Measurements from ENCODE around the gene THOC6. TPM values are rescaled to one million over a fixed set of nuclear protein-coding genes. Genes with fewer than 3 reads are reported as not detected.
"Not testable (repeated sequence)": the region's sequence is repeated elsewhere in the genome, so short reads cannot be mapped to it uniquely, and the experiment has no call there.

Gene THOC6
- total and polyA plus RNA-seq, 12 donors, result 9.0 to 107 (median 18.7) TPM

DNA sequence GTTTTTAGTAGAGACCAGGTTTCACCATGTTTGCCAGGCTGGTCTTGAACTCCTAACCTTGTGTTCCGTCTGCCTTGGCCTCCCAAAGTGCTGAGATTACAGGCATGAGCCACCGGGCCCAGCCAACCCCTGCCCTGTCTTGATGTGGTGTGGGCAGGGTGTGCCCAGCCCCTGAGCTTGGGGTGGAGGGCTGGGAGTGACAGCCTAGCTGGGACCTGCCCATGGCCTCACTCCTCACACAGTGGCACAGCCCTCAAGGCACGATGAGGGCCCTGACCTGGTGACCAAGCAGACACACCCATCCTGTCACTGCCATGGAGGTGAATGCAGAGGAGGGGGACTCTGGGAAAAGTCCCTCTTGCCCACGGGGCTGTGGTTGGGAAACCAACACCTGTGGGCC lies 44.7 kb downstream of the THOC6 start:
- Histone ChIP-seq H3K4me3 (no peak overlapping the region), H3K36me3 (replicated peaks in 1 of 2) (no peaks in the 10 kb centered on the region), H3K27me3 (no peaks in the 10 kb centered on the region), H3K27ac (no peak overlapping the region), H3K9me3 (replicated peaks in 1 of 3) (no peaks in the 10 kb centered on the region), H3K4me1 (replicated peaks in 1 of 2) (peaks cover 0 to 12% of the 10 kb centered on the region in 2 donors)
- no peak for TF ChIP-seq POLR2A (IDR thresholded peaks at IDR 0.05)
- TF ChIP-seq, protein P1, sequence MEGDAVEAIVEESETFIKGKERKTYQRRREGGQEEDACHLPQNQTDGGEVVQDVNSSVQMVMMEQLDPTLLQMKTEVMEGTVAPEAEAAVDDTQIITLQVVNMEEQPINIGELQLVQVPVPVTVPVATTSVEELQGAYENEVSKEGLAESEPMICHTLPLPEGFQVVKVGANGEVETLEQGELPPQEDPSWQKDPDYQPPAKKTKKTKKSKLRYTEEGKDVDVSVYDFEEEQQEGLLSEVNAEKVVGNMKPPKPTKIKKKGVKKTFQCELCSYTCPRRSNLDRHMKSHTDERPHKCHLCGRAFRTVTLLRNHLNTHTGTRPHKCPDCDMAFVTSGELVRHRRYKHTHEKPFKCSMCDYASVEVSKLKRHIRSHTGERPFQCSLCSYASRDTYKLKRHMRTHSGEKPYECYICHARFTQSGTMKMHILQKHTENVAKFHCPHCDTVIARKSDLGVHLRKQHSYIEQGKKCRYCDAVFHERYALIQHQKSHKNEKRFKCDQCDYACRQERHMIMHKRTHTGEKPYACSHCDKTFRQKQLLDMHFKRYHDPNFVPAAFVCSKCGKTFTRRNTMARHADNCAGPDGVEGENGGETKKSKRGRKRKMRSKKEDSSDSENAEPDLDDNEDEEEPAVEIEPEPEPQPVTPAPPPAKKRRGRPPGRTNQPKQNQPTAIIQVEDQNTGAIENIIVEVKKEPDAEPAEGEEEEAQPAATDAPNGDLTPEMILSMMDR (IDR thresholded peaks at IDR 0.05), result no peak
- intact Hi-C loops (cut with DNase I), result no loop called here
- 62 to 72% (median 63%) methylated on average over 2 to 4 of the region's 4 CpGs for WGBS, 4 donors
- no peak for DNase-seq

DNA sequence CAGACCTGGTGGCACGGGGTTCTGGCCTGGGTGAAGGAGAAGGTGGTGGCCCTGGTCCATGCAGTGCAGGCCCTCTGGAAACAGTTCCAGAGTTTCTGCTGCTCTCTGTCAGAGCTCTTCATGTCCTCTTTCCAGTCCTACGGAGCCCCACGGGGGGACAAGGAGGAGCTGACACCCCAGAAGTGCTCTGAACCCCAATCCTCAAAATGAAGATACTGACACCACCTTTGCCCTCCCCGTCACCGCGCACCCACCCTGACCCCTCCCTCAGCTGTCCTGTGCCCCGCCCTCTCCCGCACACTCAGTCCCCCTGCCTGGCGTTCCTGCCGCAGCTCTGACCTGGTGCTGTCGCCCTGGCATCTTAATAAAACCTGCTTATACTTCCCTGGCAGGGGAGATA lies 45.3 kb downstream of the THOC6 start:
- H3K27me3 ChIP-seq; DNase-seq; H3K9me3 ChIP-seq (replicated peaks in 1 of 3); H3K27ac ChIP-seq; intact Hi-C loops (cut with DNase I); H3K4me3 ChIP-seq; H3K36me3 ChIP-seq (replicated peaks in 1 of 2): not testable (repeated sequence)
- WGBS, 4 donors, result 85 to 90% (median 88%) methylated on average over 8 to 10 of the region's 11 CpGs
- peaks cover 0 to 12% of the 10 kb centered on the region in 2 donors for H3K4me1 ChIP-seq (replicated peaks in 1 of 2)

DNA sequence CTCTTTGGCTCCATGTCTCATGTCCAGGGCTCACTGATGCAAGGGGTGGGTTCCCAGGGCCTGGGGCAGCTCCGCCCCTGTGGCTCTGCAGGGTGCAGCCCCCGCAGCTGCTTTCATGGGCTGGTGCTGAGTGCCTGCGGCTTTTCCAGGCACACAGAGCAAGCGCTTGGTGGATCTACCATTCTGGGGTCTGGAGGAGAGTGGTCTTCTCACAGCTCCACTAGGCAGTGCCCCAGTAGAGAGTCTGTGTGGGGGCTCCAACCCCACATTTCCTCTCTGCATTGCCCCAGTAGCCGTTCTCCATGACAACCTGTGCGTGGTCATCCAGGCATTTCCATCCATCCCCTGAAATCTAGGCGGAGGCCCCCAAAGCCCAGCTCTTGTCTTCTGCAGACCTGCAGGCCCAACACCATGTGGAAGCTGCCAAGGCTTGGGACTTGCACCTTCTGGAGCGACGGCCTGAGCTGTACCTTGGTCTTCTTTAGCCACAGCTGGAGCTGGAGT lies 46.8 kb downstream of the THOC6 start:
- H3K4me3 ChIP-seq, result no peak overlapping the region
- H3K4me1 ChIP-seq (replicated peaks in 1 of 2), result peaks cover 0 to 1% of the 10 kb centered on the region in 2 donors
- no peak overlapping the region for H3K27ac ChIP-seq
- intact Hi-C loops (cut with DNase I), result loop anchor here in 1 of 2 donors (10.0 kb wide), 1 partner anchor 266 kb away; no protein-coding TSS in a partner anchor
- DNase-seq, result no peak
- H3K27me3 ChIP-seq, result no peaks in the 10 kb centered on the region
- TF ChIP-seq, protein P1 (IDR thresholded peaks at IDR 0.05), result no peak
- no peak for TF ChIP-seq POLR2A (IDR thresholded peaks at IDR 0.05)
- 80 to 94% (median 91%) methylated on average over 5 to 9 of the region's 9 CpGs for WGBS, 4 donors
- no peaks in the 10 kb centered on the region for H3K9me3 ChIP-seq (replicated peaks in 1 of 3)
- no peaks in the 10 kb centered on the region for H3K36me3 ChIP-seq (replicated peaks in 1 of 2)

DNA sequence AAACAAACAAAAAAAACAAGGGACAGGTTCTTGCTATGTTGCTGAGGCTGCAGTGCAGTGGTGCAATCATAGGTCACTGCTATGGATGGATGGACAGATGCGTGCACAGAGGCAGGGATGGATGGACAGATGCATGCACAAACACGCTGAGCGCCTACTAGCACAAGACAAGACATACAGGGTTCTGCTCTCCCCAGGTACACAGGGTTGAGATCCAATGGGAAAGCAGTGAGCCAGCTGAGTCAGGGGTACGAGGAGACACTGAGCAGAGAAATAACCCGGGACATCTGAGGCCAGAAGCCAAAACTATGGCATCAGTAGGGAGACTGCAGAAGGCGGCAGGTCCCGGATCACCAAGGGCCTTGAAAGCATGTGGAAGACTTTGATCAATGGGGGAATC lies 47.8 kb downstream of the THOC6 start:
- TF ChIP-seq POLR2A (IDR thresholded peaks at IDR 0.05), result no peak
- TF ChIP-seq, protein P1 (IDR thresholded peaks at IDR 0.05), result no peak
- intact Hi-C loops (cut with DNase I), result loop anchor here in 1 of 2 donors (10.0 kb wide), 1 partner anchor 267 kb away; no protein-coding TSS in a partner anchor

DNA sequence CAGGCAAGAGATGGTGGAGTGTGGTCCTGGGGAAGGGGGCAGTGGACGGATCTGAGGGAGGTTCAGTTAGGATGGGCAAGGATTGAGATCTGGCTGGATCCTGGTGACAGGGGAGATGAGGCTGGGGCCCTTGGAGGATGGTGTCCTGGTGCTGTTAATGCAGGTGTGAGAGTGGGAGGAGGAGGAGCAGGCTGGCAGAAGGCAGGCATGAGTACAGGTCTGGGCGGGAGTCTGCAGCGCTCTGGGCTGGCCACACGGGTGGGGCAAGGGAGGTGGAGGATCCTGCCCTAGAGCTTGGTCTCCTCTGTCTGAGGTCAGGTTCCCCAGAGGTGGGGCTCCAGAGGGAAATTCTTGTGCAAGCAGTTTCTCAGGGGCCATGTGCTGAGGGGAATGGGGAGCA lies 48.3 kb downstream of the THOC6 start:
- not testable (repeated sequence) for DNase-seq
- intact Hi-C loops (cut with DNase I), result loop anchor here in 1 of 2 donors (10.0 kb wide), 1 partner anchor 267 kb away; no protein-coding TSS in a partner anchor
- 60 to 85% (median 71%) methylated on average over 3 to 4 of the region's 4 CpGs for WGBS, 4 donors

More for the DNA sequence above, 47.8 kb downstream of the THOC6 start:
- DNase-seq, result no peak
- Histone ChIP-seq H3K27me3 (no peaks in the 10 kb centered on the region), H3K4me1 (replicated peaks in 1 of 2) (no peaks in the 10 kb centered on the region), H3K27ac (no peak overlapping the region), H3K9me3 (replicated peaks in 1 of 3) (no peaks in the 10 kb centered on the region), H3K36me3 (replicated peaks in 1 of 2) (no peaks in the 10 kb centered on the region), H3K4me3 (no peak overlapping the region)
- 82 to 92% (median 87%) methylated on average over 7 of the region's 7 CpGs for WGBS, 4 donors

DNA sequence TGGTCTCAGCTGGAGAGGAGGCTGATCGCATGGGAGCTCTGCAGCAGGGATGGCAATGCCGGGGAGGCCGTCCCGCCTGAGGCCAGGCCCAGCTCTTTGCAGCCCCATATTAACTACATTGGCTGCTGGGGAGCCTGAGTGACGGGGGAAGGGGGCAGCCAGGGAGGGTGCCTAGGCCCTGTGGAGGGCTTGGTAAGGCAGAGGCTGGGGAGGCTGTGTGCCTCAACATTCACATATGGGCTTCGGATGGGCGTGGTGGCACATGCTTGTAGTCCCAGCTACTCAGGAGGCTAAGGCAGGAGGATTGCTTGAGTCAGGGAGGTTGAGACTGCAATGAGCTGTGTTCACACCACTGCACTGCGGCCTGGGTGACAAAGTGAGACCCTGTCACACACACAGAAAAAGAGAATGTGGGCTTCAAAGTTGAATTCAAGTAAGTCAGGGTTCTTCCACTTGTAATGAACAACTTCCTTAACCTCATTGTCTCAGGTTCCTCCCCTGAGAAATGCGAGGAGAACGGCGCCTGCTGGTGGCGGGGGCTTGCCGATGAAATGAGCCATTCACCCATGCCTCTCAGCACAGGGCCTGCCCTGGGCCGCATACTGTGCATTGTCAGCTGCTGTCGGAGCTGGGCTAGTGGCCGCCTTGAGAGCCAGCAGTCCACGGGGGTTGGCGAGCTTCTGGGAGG lies 48.9 kb downstream of the THOC6 start:
- not testable (repeated sequence) for H3K9me3 ChIP-seq (replicated peaks in 1 of 3)

More for the DNA sequence above, 48.3 kb downstream of the THOC6 start:
- not testable (repeated sequence) for H3K27me3 ChIP-seq; H3K9me3 ChIP-seq (replicated peaks in 1 of 3); H3K36me3 ChIP-seq (replicated peaks in 1 of 2); H3K4me1 ChIP-seq (replicated peaks in 1 of 2); H3K4me3 ChIP-seq; H3K27ac ChIP-seq

More for the DNA sequence above, 48.9 kb downstream of the THOC6 start:
- H3K36me3 ChIP-seq (replicated peaks in 1 of 2); H3K4me1 ChIP-seq (replicated peaks in 1 of 2); H3K27ac ChIP-seq; H3K4me3 ChIP-seq; H3K27me3 ChIP-seq; DNase-seq: not testable (repeated sequence)
- intact Hi-C loops (cut with DNase I), result loop anchor here in 1 of 2 donors (10.0 kb wide), 1 partner anchor 268 kb away; no protein-coding TSS in a partner anchor
- WGBS, 4 donors, result 68 to 86% (median 73%) methylated on average over 6 to 16 of the region's 18 CpGs
